Measurements from ENCODE around the gene CLCN7. TPM values are rescaled to one million over a fixed set of nuclear protein-coding genes. Genes with fewer than 3 reads are reported as not detected.

The CLCN7 gene
- polyA plus RNA-seq, 1 experiment, result 36.4 TPM

DNA sequence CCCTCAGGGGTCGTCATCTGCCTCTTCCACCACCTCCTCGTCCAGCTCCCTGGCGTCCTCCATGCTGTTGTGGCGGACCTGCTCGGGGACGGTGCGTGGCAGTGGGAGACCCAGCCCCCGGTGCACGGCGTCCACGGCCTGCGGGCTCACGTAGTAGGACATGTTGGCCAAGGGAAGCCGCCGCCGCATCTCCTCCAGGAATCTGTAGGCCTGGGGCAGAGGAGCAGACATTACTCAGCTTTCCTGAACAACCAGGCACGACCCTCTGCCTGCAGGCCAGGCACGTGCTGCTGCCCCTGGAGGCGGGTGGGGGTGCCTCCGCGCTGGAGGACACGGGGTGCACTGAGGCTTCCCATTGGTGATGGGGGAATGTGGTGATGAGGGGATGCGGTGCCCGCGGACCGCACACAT, 36.1 kb upstream of the CLCN7 start:
- Histone ChIP-seq H3K36me3 (ENCODE audit: control insufficient read depth, insufficient read depth, low read length) (peaks cover 8% of the 10 kb centered on the region), H3K27me3 (ENCODE audit: control insufficient read depth, insufficient read depth, low read length) (no peaks in the 10 kb centered on the region), H3K4me3 (ENCODE audit: low read depth, low read length) (no peak overlapping the region)
- TF ChIP-seq, protein P1, sequence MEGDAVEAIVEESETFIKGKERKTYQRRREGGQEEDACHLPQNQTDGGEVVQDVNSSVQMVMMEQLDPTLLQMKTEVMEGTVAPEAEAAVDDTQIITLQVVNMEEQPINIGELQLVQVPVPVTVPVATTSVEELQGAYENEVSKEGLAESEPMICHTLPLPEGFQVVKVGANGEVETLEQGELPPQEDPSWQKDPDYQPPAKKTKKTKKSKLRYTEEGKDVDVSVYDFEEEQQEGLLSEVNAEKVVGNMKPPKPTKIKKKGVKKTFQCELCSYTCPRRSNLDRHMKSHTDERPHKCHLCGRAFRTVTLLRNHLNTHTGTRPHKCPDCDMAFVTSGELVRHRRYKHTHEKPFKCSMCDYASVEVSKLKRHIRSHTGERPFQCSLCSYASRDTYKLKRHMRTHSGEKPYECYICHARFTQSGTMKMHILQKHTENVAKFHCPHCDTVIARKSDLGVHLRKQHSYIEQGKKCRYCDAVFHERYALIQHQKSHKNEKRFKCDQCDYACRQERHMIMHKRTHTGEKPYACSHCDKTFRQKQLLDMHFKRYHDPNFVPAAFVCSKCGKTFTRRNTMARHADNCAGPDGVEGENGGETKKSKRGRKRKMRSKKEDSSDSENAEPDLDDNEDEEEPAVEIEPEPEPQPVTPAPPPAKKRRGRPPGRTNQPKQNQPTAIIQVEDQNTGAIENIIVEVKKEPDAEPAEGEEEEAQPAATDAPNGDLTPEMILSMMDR (IDR thresholded peaks at IDR 0.05; ENCODE audit: insufficient read depth, low read depth, low read length), result no peak
- ChIA-PET CTCF (interaction anchor here (0.6 to 1.3 kb wide), 2 partner anchors 8 to 28 kb away, joined by 4 to 5 read pairs; no protein-coding TSS in a partner anchor), POLR2A (no interaction called here)
- DNase-seq (ENCODE audit: low read depth), result no peak

DNA sequence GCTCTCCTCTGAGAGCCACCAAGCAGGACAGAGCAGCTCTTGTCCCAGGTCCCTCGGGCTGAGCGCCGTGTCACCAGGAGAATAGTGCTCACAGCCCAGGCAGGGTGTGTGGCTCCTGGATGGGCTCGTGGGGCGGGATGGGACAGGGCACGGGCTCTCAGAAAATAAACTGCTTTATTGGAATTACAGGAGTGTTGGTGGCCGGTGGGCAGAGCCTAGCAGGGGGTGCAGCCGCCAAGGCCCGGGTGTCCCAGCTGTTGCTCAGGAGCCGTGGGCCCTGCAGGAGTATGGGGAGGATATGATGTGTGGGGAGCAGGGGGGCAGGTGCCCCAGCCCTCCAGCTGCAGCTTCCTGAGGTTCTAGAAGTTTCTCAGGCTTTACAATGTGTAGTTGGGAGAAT, 35.4 kb upstream of the CLCN7 start:
- no peaks in the 10 kb centered on the region for H3K27me3 ChIP-seq (ENCODE audit: control insufficient read depth, insufficient read depth, low read length)
- POLR2A ChIA-PET, result no interaction called here
- CTCF ChIA-PET, result interaction anchor here (1.3 kb wide), 1 partner anchor 9 kb away, joined by 4 read pairs; no protein-coding TSS in a partner anchor
- DNase-seq (ENCODE audit: low read depth), result no peak
- TF ChIP-seq, protein P1 (IDR thresholded peaks at IDR 0.05; ENCODE audit: insufficient read depth, low read depth, low read length), result no peak
- peaks cover 8% of the 10 kb centered on the region for H3K36me3 ChIP-seq (ENCODE audit: control insufficient read depth, insufficient read depth, low read length)
- H3K4me3 ChIP-seq (ENCODE audit: low read depth, low read length), result no peak overlapping the region

DNA sequence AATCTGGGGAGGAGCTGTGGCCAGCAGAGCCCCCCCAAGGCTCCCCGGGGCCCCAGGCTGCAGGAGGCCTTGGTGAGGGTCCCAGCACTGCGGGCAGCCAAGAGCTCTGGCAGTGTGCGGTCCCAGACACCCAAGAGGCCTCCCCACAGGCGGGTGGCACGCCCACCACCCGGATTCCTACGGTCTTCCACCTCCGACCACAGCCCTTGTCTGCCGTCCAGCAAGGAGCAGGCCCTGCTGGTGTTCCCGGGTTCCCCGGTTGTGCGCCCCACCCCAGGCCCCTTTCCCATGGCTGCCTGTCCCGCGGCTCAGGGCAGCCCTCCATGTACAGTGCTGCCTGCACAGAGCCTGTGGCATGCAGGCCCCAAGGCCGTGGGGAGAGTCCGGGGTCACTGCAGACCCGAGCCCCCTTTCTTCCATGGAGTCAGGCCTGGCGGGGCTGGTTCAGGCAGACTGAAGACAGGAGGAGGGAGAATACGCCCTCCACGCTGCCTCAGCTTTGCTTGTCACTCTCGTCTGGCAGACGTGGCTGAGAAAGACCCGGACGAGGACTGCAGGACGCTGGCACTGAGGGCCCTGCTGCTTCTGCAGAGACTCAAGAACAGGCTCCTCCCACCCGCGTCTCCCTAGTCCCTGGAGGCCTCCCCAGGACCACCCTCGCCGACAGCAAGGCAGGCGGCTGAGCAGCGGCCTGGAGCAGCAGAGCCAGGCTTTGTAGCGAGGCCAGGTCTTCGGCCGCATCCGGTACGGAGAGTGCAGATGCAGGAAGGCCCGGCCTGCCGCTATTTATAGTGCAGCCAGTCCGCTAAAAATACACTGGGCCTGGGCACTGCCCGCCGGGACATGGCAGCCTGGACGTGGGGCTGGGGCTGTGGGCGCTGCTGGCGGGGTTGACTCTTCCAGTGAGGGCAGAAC, 34.7 kb upstream of the CLCN7 start:
- CTCF ChIA-PET, result no interaction called here
- POLR2A ChIA-PET, result no interaction called here
- Histone ChIP-seq H3K27me3 (ENCODE audit: control insufficient read depth, insufficient read depth, low read length) (no peaks in the 10 kb centered on the region), H3K36me3 (ENCODE audit: control insufficient read depth, insufficient read depth, low read length) (peaks cover 8% of the 10 kb centered on the region), H3K4me3 (ENCODE audit: low read depth, low read length) (no peak overlapping the region)
- TF ChIP-seq, protein P1 (IDR thresholded peaks at IDR 0.05; ENCODE audit: insufficient read depth, low read depth, low read length), result no peak
- no peak for DNase-seq (ENCODE audit: low read depth)

DNA sequence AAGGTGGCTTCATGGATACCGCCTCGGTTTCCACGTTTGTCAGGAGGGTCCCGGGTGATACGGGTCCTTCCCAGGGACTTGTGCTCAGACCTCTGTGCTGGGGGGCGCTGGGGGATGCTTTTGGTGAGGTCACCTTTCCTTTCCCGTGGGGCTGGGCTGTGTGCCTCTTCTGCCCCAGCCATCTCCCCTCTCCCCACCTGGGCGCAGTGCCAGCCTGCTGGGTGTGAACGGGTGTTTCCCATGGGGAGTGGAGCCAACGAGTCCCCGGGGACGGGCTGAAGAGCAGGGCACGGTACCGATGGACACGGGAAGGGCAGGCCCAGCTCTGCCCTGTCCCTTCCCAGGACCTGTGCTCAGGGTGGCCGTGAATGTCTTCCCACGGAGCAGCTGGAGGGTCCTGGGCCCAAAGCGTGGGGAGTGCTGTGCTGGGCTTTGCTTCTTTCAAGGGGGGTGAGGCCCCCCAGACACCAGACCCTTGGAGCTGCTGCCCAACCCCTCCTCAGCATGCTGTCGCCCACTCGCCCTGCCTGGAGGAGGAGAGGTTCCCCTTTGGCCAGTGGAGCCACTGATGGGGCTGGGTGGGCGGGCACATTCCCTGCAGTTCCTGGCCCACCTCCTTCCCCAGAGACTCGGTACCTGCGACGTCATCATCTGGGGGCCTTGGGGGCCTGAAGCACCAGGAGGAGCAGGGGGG, 33.8 kb upstream of the CLCN7 start:
- H3K4me3 ChIP-seq (ENCODE audit: low read depth, low read length), result no peak overlapping the region
- H3K36me3 ChIP-seq (ENCODE audit: control insufficient read depth, insufficient read depth, low read length), result peaks cover 8% of the 10 kb centered on the region
- no peaks in the 10 kb centered on the region for H3K27me3 ChIP-seq (ENCODE audit: control insufficient read depth, insufficient read depth, low read length)
- TF ChIP-seq, protein P1 (IDR thresholded peaks at IDR 0.05; ENCODE audit: insufficient read depth, low read depth, low read length), result no peak
- DNase-seq (ENCODE audit: low read depth), result no peak
- CTCF ChIA-PET, result no interaction called here
- POLR2A ChIA-PET, result no interaction called here

DNA sequence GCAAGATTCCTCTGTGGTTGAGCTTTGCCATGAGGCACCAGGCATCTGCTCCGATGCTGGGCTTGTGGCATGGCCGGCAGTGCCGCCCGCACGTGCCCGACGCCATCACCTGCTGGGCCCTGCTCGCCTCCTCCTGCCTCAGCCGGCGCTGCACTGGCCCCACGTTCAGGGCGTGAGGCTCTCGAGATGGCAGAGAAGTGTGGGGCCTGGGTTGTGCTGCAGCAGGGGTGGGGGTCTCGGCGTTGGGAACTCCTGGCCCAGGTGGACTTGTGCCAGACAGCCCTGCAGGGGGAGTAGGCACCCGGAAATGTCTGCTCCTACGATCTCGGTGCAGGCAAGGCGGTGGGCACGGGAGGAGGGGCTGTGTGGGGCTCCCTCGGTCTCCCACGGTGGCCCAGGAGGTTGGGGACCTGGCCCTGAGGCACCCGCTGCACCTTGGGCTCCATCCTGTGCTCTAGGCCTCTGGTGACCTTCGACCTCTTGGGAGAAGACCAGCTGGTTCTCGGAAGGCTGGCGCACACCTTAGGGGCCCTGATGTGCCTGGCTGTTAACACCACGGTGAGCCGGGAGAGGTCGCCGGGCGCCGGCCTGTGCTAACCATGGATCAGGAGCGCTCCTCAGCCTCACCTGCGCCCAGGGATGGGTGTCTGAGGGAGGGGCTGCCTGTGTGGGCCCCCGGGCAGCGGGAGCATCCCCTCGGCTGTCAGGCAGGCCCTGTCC, 31.8 kb upstream of the CLCN7 start:
- Histone ChIP-seq H3K27me3 (ENCODE audit: control insufficient read depth, insufficient read depth, low read length) (no peaks in the 10 kb centered on the region), H3K36me3 (ENCODE audit: control insufficient read depth, insufficient read depth, low read length) (peaks cover 21% of the 10 kb centered on the region), H3K4me3 (ENCODE audit: low read depth, low read length) (no peak overlapping the region)
- DNase-seq (ENCODE audit: low read depth), result no peak
- ChIA-PET POLR2A (no interaction called here), CTCF (no interaction called here)
- TF ChIP-seq, protein P1 (IDR thresholded peaks at IDR 0.05; ENCODE audit: insufficient read depth, low read depth, low read length), result no peak
